AML-193 (cell line): ENCODE data around the gene MMRN1.

ENCODE experiments used
- DNase-seq, 2 experiments: peaks; one replicate each; lab custom pipeline; 2025; lab: John Stamatoyannopoulos, UW

MMRN1 gene

GRCh38 chr4:89894649-89895550, at the start of gene MMRN1:
Gene MMRN1 (plus strand): TSS chr4:89894854. CDS start chr4:89894972, 118 bp downstream.
- peak; percentile 24 to 40 for DNase-seq

- no peak for DNase-seq
Measured at GRCh38 chr4:89847571-89848325, 46.9 kb upstream of the MMRN1 start.

GRCh38 chr4:89855236-89855635, 39.4 kb upstream of the MMRN1 start:
- DNase-seq, result no peak

GRCh38 chr4:89860971-89861370, 33.7 kb upstream of the MMRN1 start:
- no peak for DNase-seq

GRCh38 chr4:89863533-89863932, 31.1 kb upstream of the MMRN1 start:
- DNase-seq, result no peak

GRCh38 chr4:89868276-89868675, 26.4 kb upstream of the MMRN1 start:
- DNase-seq, result no peak

- peak; percentile 6 to 25 for DNase-seq
Measured at GRCh38 chr4:89868999-89869589, 25.6 kb upstream of the MMRN1 start.

GRCh38 chr4:89871211-89871610, 23.4 kb upstream of the MMRN1 start:
- DNase-seq, result no peak

- no peak for DNase-seq
Measured at GRCh38 chr4:89876548-89876947, 18.1 kb upstream of the MMRN1 start.

GRCh38 chr4:89878611-89879010, 16.0 kb upstream of the MMRN1 start:
- peak; percentile 59 to 68 for DNase-seq

- no peak for DNase-seq
Measured at GRCh38 chr4:89879215-89879614, 15.4 kb upstream of the MMRN1 start.

- no peak for DNase-seq
Measured at GRCh38 chr4:89889289-89889688, 5.4 kb upstream of the MMRN1 start.

GRCh38 chr4:89897867-89898266, 3.2 kb downstream of the MMRN1 start:
- no peak for DNase-seq

GRCh38 chr4:89898304-89898716, 3.7 kb downstream of the MMRN1 start:
- DNase-seq, result no peak

GRCh38 chr4:89899152-89899551, 4.5 kb downstream of the MMRN1 start:
- DNase-seq, result peak in 1 of 2 experiments; percentile 4

- no peak for DNase-seq
Measured at GRCh38 chr4:89899854-89900253, 5.2 kb downstream of the MMRN1 start.

- DNase-seq, result peak; percentile 70 to 71
Measured at GRCh38 chr4:89901808-89902431, 7.3 kb downstream of the MMRN1 start.

GRCh38 chr4:89904524-89904923, 9.9 kb downstream of the MMRN1 start:
- DNase-seq, result no peak

GRCh38 chr4:89906316-89906715, 11.7 kb downstream of the MMRN1 start:
- no peak for DNase-seq

GRCh38 chr4:89906777-89907521, 12.3 kb downstream of the MMRN1 start:
- no peak for DNase-seq

GRCh38 chr4:89909889-89910288, 15.2 kb downstream of the MMRN1 start:
- no peak for DNase-seq
